K562 (cell line): Measurements from ENCODE around the gene TSPAN12. TPM values are rescaled to one million over a fixed set of nuclear protein-coding genes. Genes with fewer than 3 reads are reported as not detected.

Experiments used
- PBX2 ChIP-seq, 2 experiments: IDR thresholded peaks in 1 of 2; conservative IDR thresholded peaks in 1 of 2; 2 replicates each; pipeline ENCODE4 v1.6.1; 2016; ENCODE audit warnings: low read depth in 2 of 2, mild to moderate bottlenecking in 1 of 2, missing compliant biosample characterization in 1 of 2, missing genetic modification characterization in 1 of 2, moderate library complexity in 1 of 2
- ZBTB40 ChIP-seq, 2 experiments: fragments of 450-650 bp in 1 of 2; sonication (generic) in 1 of 2; formaldehyde crosslinking in 1 of 2; IDR thresholded peaks; 2 replicates each; pipeline versions ENCODE4 v1.7.1 to v1.9.0; 2016 to 2022; ENCODE audit warnings: inconsistent platforms in 1 of 2, mild to moderate bottlenecking in 1 of 2, missing genetic modification reagents in 1 of 2
- polyA plus RNA-seq, 8 experiments: library from polyadenylated mRNA; depleted of rRNA in 4 of 8; stranded (reverse) in 5 of 8; unstranded in 3 of 8; fragments of >200 nt; fragmentation: Nextera tagmentation in 2 of 8; fragmentation: Illumina TruSeq in 1 of 8; extraction: Ambion mirVana in 2 of 8; extraction: Trizol in 1 of 8; gene quantifications; 2 replicates each; pipeline versions ENCODE4 v1.2.1 to v1.2.3, GENCODE V29; 2011 to 2014; ENCODE audit warnings: inconsistent platforms in 1 of 8, missing spikeins in 1 of 8
- total RNA-seq, 7 experiments: library from RNA; depleted of rRNA in 6 of 7; stranded (reverse); fragments of >200 nt in 6 of 7; fragmentation: Illumina TruSeq in 2 of 7; extraction: Trizol in 2 of 7; gene quantifications; 2 replicates each; pipeline versions ENCODE4 v1.2.1 to v1.2.3, GENCODE V29; 2011 to 2021; ENCODE audit warnings: low replicate concordance in 1 of 7

TSPAN12 gene
- total and polyA plus RNA-seq, 9 of the 15 experiments (the other 6 are each of a cell fraction or from before 2014, with no cell fraction given), result 0.13 to 1.7 (median 0.35) TPM; not detected in 1

- TF ChIP-seq PBX2 (CRISPR knock-in tag; IDR thresholded peaks at IDR 0.05; ENCODE audit: low read depth), result no peak
- TF ChIP-seq PBX2 (tag; conservative IDR thresholded peaks at IDR 0.05; ENCODE audit: low read depth), result no peak
- no peak for TF ChIP-seq ZBTB40 (IDR thresholded peaks at IDR 0.05)
- TF ChIP-seq ZBTB40 (CRISPR knock-in tag; IDR thresholded peaks at IDR 0.05), result no peak
These were observed 21.3 kb downstream of the TSPAN12 start (continued) for GRCh38 chr7:120836556-120837115.
